Fibroblast of pulmonary artery (primary cell): ENCODE results near the gene AHSG.
"Not testable (repeated sequence)": the region's sequence is repeated elsewhere in the genome, so short reads cannot be mapped to it uniquely, and the experiment has no call there.

ENCODE experiments used
- DNase-seq: peaks from one replicate; pipeline ENCODE4 v3.0.0-alpha.2; 2010; ENCODE audit warnings: low read depth
- H3K4me3 ChIP-seq: replicated peaks from 2 replicates; pipeline ENCODE4 v1.5.1; 2011; ENCODE audit warnings: low read depth, mild to moderate bottlenecking, control low read depth, low read length, moderate library complexity
- TF ChIP-seq, protein P1 (sequence below): IDR thresholded peaks from 2 replicates; pipeline ENCODE4 v1.5.1; 2011; ENCODE audit warnings: mild to moderate bottlenecking, control low read depth, low read length, inconsistent platforms; ENCODE audit errors: missing control alignments

The AHSG gene

DNA sequence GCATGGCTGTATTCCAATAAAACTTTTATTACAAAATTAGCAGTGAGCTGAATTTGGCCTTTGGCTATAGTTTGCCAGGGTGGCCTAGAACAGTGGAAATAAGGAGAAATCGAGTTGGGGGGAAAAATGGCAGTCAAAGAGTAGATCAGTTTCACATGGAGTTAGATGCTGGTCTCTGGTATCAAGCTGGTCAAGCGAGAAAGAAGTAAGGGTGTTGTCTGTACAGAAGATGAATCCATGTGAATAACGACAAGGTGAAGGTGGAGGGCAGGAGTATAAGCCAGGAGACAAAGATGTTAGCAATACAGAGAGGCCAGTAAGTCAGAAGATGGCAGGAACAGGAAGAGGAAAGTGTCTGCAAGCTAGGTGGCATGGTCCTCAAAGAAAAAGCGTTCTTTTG, 11.7 kb downstream of the AHSG start:
- DNase-seq: no peak
- no peak overlapping the region for H3K4me3 ChIP-seq
- TF ChIP-seq, protein P1, sequence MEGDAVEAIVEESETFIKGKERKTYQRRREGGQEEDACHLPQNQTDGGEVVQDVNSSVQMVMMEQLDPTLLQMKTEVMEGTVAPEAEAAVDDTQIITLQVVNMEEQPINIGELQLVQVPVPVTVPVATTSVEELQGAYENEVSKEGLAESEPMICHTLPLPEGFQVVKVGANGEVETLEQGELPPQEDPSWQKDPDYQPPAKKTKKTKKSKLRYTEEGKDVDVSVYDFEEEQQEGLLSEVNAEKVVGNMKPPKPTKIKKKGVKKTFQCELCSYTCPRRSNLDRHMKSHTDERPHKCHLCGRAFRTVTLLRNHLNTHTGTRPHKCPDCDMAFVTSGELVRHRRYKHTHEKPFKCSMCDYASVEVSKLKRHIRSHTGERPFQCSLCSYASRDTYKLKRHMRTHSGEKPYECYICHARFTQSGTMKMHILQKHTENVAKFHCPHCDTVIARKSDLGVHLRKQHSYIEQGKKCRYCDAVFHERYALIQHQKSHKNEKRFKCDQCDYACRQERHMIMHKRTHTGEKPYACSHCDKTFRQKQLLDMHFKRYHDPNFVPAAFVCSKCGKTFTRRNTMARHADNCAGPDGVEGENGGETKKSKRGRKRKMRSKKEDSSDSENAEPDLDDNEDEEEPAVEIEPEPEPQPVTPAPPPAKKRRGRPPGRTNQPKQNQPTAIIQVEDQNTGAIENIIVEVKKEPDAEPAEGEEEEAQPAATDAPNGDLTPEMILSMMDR: no peak

DNA sequence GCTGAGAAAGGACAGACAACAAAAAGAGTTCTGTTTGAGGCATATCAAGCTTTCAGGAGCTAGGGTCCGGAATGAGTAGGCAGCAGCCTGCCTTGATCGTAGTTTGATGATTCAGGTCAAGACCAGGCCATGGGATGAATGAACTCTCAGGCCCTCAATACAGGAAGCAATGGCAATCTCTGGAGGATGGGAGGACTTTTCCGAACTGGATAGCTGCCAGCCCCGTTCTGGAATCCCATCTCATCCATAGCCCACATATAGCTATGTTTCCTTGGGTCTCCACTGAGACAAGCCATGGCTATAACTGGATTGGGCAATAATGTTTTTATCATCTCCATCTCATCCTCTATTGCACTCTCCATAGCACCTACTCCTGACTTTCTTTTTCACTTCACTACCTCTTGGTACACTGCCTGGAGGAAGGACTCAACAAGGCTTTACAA, 12.8 kb downstream of the AHSG start:
- TF ChIP-seq, protein P1: no peak
- no peak overlapping the region for H3K4me3 ChIP-seq
- no peak for DNase-seq

DNA sequence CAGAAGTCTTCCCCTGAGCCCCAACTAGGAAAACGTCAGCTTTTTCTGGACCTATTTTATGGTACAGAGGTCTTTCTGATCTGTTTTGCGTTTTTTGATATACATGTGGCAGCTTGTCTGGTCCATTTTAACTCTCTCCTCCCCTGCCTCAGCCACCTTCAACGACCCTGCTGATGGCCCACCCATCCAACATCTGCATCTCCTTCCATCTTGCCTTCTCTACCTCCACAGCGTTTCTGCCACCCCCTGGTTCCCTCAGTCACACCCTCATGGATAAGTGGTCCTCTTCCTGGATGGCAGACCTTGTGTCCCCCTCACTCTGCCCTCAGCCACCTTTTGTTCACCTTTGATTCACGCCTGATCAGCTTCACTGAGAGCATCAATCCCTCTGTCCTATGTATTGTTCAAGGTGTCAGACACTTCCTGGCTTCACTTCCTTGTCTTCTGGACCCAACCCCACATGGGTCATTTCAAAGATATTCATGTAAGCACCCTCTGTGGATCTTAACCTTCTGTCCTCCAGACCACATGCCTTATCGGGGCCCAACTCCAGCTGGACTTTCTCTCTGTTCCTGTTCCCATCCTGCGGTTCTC, 13.5 kb downstream of the AHSG start:
- no peak for DNase-seq
- TF ChIP-seq, protein P1: no peak

DNA sequence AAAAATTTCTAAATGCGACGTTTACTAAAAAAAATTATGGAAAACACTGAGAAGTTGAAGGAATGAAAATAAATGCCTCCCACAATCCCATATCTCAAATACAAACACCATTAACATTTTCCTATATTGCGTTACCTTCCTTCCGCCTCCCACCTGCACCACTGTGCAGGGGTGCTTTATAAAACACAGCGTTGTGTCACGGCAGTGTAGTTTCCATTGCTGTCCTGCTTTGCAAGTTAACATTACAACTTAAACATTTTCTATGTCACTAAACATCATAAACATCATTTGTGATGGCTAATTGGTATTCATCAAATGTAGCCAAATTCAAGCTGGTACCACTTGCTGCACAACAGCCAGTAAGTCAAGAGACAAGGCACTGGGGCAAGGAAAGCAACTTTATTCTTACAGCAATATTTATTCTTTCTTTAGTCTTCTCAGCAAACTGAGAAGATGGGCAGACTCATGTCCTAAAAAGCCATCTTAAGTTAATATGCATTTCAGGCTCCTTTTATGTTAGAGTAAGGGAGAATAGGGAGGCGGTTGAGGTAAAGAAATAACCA, 15.1 kb downstream of the AHSG start:
- TF ChIP-seq, protein P1: no peak
- no peak overlapping the region for H3K4me3 ChIP-seq
- DNase-seq: no peak

More for the DNA sequence above, 13.5 kb downstream of the AHSG start:
- no peak overlapping the region for H3K4me3 ChIP-seq

DNA sequence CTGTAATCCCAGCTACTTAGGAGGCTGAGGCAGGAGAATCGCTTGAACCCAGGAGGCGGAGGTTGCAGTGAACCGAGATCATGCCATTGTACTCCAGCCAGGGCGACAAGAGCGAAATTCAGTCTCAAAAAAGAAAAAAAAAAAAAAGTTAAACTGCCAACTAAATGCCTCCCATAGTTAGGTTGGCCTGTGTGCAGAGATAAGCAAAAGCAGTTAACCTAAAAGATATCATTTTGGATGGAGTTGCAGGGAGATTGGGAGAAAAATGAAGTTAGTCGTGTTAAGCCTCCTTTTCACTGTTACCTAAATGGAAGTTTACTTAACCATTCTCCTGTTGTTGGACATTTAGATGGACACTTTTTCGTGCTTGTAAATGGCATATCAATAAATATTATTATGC, 15.9 kb downstream of the AHSG start:
- no peak for DNase-seq
- TF ChIP-seq, protein P1: no peak
- no peak overlapping the region for H3K4me3 ChIP-seq

DNA sequence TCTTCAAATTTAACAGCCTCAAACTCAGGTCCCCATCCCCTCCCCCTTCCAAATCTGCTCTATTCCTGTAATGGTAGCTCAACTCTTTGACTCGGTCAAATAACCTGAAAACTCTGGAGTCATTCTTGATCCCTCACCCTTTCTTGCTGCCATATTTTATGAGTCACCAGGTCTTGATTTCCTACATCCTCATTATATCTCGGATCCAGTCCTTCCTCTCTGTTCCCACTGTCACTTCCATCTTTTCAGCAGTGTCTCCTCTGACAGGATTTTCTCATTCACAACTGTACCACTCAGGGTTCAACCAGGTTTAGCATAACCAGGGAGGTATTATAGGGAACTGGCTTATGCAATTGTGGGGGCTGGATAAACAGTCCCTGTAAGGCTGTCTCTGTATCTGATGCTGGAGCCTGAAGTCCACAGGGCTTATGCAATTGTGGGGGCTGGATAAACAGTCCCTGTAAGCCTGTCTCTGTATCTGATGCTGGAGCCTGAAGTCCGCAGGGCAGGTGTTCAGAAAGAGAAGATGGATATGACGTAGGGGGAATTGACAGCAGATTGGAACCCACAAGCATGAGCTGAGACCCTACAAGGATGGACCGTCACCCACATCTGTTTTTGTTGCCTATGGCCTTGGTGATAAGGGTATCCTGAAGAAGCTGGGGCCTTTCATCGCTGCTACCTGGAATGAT, 18.2 kb downstream of the AHSG start:
- TF ChIP-seq, protein P1: no peak
- DNase-seq: no peak
- no peak overlapping the region for H3K4me3 ChIP-seq

DNA sequence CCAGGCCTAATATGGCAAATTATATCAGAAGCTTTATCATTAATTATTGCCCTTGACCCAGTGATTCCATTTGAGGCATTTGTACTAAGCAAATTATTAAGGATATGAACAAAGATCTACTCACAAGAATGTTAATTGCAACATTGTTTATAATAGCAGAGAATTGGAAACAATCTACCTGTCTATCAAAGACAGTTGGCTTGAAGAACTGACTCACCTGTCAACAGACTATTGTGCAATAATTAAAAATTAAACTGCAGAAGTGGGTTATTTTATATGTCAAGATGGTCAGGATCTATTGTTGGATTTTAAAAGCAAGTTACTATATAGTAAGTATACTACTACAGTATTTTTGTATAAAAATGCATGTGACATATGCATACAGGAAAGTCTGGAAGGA, 20.6 kb downstream of the AHSG start:
- no peak for DNase-seq
- TF ChIP-seq, protein P1: no peak
- H3K4me3 ChIP-seq: no peak overlapping the region

DNA sequence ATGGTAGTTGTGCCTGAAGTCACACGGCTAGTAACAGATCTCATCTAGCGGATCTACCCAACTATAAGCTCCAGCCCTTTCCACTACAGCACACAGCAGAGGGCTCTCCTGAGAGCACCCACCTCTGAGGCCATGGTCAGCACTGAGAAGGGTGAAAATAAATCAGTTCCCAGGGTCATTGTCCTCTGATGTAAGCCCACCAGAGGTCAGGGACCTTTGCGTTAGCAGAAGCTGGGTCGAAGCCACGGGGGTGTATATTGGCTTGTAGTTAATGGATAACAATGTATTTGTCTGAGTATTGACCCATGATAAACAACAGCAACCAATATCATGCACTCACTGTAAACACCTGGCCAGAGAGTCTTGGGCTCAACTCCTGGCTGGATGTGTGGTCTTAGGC, 21.3 kb downstream of the AHSG start:
- H3K4me3 ChIP-seq, DNase-seq: not testable (repeated sequence)
